GM19023 (cell line): ENCODE data around the gene SEMA3A.
"Not testable (repeated sequence)": the region's sequence is repeated elsewhere in the genome, so short reads cannot be mapped to it uniquely, and the experiment has no call there.

Experiments
- ATAC-seq: cut with Tn5 transposase; IDR thresholded peaks from one replicate; pipeline ENCODE4 v1.9.1; 2021; ENCODE audit warnings: mild to moderate bottlenecking, moderate library complexity; ENCODE audit not compliant: unreplicated experiment

SEMA3A gene

GRCh38 chr7:84157171-84157570 lies 37.4 kb downstream of the SEMA3A start:
- ATAC-seq = no peak

- no peak for ATAC-seq
Observed at GRCh38 chr7:84154991-84155781, 39.4 kb downstream of the SEMA3A start.

- no peak for ATAC-seq
Observed at GRCh38 chr7:84152995-84153394, 41.6 kb downstream of the SEMA3A start.

DNA sequence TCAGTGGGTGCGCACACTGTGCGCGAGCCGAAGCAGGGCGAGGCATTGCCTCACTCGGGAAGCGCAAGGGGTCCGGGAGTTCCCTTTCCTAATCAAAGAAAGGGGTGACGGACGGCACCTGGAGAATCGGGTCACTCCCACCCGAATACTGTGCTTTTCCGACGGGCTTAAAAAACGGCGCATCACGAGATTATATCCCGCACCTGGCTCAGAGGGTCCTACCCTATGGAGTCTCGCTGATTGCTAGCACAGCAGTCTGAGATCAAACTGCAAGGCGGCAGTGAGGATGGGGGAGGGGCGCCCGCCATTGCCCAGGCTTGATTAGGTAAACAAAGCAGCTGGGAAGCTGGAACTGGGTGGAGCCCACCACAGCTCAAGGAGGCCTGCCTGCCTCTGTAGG lies 44.2 kb downstream of the SEMA3A start:
- ATAC-seq = not testable (repeated sequence)

- no peak for ATAC-seq
Observed at GRCh38 chr7:84149573-84149972, 45.0 kb downstream of the SEMA3A start.

- no peak for ATAC-seq
Observed at GRCh38 chr7:84145892-84146291, 48.7 kb downstream of the SEMA3A start.

DNA sequence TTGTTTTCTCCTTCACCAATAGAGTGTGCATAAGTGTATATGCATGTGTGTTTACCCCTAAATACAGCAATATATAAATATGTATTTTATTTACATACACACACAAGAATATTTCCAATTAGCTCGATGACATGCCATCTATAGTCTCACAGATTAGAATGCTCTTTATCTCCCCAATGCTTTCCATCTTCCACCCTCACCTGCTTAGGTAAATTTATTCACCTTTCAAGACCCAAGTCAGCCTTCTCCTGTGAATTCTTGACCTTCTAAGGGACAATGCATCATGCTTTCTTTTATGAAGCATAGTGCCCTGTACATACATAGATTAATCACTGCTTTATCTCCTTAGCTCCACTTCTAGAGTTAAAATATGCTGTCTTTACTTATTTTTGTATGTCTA lies 49.7 kb downstream of the SEMA3A start:
- no peak for ATAC-seq

- ATAC-seq = no peak
Observed at GRCh38 chr7:84144480-84144879, 50.1 kb downstream of the SEMA3A start.

DNA sequence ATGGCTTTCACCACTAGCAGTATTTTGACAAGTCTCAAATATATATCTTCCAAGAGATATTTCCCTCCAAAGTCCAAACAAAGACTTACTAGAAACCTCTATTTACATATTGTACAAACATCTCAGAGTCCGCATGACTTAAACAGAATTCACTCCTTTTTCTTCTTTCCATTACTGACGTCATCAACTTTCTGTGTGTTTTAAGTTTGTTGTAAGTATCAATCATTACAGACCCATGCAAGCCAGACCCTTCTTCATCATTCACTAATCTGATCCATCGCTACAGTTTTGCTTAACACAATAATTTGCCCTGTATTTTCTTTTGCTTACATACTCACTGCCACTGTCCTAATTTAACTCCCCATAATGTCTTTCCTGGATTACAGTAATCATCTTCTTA lies 51.9 kb downstream of the SEMA3A start:
- ATAC-seq = no peak

GRCh38 chr7:84139986-84140729 lies 54.4 kb downstream of the SEMA3A start:
- no peak for ATAC-seq

DNA sequence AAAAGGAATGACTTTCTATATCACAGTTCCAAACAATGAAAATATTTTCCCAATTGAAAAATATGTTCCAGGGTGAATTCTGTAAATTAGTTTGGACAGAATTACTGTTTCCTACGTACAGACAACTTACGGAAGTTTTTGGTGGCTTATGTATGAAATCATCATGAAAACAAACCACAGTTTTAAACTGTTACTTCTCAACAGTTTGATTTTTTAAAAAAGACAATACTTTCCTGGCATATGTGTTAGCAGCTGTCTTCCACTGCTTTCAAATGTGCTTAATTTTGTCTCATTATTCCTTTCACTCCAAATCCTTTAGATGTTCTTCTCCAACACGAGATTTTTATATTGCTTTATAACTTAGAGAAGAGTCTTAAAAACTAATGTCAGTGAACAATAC lies 56.2 kb downstream of the SEMA3A start:
- no peak for ATAC-seq

DNA sequence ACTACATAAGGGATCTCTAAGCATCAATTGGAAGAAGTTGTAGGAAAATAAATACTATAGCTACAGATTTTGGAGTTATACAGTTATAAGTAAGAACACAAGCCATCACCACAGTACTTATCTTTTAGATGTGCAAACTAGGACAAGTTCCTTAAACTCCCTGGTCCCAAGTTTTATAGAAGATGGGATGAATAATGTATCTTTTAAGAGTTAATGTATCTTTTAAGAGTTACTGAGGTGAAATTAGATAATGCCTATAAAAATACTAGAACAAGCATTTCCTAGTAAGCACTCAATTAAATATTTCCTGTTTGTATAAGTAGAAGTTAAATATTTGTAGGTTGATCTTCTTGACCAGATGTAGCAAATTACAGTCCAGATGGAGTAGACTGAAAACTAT lies 56.8 kb downstream of the SEMA3A start:
- ATAC-seq = no peak

GRCh38 chr7:84136809-84137208 lies 57.8 kb downstream of the SEMA3A start:
- ATAC-seq = no peak

- ATAC-seq = no peak
Observed at GRCh38 chr7:84136336-84136735, 58.3 kb downstream of the SEMA3A start.

GRCh38 chr7:84134169-84134568 lies 60.4 kb downstream of the SEMA3A start:
- no peak for ATAC-seq

GRCh38 chr7:84125654-84126053 lies 68.9 kb downstream of the SEMA3A start:
- ATAC-seq = no peak

DNA sequence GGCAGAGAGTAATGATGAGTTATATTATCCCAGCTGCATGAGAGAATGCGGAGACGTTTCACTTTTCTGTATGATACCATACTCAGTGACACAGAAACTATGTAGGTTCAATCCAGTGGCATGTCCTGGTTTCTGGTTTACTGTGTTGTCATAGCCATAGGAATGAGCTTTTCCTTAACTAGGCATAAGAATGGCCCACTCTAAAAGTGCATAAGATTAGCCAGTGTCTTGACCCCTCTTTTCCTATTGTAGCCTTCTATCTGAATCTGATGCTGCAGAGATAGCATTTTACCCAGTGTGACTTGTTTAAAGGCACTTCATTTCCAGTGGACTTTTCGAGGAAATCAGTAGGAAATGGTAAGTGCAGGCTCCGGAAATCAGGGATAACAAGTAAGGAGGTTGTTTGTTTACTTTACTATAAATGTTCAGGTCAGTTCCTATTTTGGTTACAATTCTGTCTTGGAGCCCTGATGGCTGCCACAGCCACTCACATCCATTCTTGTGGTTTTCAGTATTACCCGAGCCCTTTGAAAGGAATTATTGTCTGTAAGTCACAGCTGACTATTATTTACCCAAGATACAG lies 70.5 kb downstream of the SEMA3A start:
- no peak for ATAC-seq

DNA sequence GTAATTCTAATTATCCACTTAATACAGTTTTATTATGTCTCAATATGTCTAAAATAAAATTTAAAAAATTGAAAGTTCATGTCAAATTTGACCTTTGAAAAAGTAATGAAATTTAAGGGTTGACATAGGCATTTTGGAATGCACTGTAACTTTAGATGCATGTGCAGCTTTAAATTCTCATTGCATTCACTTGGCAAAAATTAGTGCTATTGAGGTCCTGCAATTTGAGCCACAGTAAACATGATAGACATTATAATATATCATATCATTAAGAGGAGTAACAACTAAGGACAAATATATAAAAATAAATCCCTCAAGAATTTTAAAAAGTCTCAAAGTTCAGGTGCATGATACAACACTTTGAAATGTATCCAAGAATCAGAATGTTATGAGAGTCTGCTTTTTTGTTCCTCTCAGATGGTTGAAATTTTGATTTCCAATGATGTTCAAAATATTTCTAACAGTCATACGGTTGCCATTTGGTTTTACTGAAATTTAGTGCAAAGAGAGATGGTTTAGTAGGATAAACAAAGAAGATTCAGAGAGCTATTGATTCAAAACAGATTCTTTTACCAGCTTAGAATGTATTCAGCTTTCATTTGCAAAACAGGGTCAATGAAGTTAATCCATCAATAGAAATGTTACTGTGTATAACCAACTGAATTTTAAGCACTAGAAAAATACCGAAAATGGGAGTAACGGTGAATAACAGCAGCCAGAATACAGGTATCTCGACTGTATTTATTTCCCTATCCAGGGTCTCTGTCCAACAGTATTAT lies 71.8 kb downstream of the SEMA3A start:
- ATAC-seq = no peak

DNA sequence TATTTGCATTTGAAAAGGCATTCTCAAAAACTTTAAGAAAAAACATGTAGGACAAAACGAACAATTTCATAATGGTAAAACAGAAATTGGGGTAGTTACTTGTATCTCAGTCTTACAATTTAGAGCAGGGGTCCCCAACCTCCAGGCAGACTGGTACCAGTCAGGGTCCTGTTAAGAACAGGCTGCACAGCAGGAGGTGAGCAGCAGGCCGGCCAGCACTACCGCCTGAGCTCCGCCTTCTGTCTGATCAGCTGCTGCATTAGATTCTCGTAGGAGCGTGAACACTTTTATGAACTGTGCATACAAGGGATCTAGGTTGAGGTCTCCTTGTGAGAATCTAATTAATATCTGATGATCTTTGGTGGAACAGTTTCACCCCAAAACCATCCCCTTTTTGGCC lies 77.3 kb downstream of the SEMA3A start:
- no peak for ATAC-seq

GRCh38 chr7:84113906-84114850 lies 80.4 kb downstream of the SEMA3A start:
- ATAC-seq = no peak
